ENCODE results near the gene TRIM9.

- TF ChIP-seq, protein P1, sequence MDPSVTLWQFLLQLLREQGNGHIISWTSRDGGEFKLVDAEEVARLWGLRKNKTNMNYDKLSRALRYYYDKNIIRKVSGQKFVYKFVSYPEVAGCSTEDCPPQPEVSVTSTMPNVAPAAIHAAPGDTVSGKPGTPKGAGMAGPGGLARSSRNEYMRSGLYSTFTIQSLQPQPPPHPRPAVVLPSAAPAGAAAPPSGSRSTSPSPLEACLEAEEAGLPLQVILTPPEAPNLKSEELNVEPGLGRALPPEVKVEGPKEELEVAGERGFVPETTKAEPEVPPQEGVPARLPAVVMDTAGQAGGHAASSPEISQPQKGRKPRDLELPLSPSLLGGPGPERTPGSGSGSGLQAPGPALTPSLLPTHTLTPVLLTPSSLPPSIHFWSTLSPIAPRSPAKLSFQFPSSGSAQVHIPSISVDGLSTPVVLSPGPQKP (CRISPR knock-in tag; IDR thresholded peaks at IDR 0.05): no peak
- TF ChIP-seq TARDBP (IDR thresholded peaks at IDR 0.05) (no peak), RBBP5 (IDR thresholded peaks at IDR 0.05; ENCODE audit: borderline replicate concordance, insufficient read depth, low read length, poor library complexity, severe bottlenecking) (no peak), CBX8 (IDR thresholded peaks at IDR 0.05; ENCODE audit: borderline replicate concordance, extremely low read depth, low read depth, low read length, poor library complexity, severe bottlenecking) (no peak), MTF1 (CRISPR knock-in tag; IDR thresholded peaks at IDR 0.05; ENCODE audit: borderline replicate concordance) (no peak), CC2D1A (IDR thresholded peaks at IDR 0.05) (no peak)
- TF ChIP-seq, protein P2, sequence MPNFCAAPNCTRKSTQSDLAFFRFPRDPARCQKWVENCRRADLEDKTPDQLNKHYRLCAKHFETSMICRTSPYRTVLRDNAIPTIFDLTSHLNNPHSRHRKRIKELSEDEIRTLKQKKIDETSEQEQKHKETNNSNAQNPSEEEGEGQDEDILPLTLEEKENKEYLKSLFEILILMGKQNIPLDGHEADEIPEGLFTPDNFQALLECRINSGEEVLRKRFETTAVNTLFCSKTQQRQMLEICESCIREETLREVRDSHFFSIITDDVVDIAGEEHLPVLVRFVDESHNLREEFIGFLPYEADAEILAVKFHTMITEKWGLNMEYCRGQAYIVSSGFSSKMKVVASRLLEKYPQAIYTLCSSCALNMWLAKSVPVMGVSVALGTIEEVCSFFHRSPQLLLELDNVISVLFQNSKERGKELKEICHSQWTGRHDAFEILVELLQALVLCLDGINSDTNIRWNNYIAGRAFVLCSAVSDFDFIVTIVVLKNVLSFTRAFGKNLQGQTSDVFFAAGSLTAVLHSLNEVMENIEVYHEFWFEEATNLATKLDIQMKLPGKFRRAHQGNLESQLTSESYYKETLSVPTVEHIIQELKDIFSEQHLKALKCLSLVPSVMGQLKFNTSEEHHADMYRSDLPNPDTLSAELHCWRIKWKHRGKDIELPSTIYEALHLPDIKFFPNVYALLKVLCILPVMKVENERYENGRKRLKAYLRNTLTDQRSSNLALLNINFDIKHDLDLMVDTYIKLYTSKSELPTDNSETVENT (CRISPR knock-in tag; IDR thresholded peaks at IDR 0.05): no peak
These were observed 131.0 kb downstream of the TRIM9 start for GRCh38 chr14:50963919-50964318.

All from K562 (cell line).